Lung microvascular endothelial cell (primary cell): ENCODE results near the gene DAPK1. TPM values are rescaled to one million over a fixed set of nuclear protein-coding genes. Genes with fewer than 3 reads are reported as not detected.

Experiments
- DNase-seq, 2 donors: peaks; one replicate each; pipeline versions ENCODE4 v3.0.0 to v3.0.0-alpha.2; 2010; ENCODE audit warnings: low read depth in 2 of 2
- total RNA-seq: library from RNA; depleted of rRNA; stranded (reverse); fragments of >200 nt; gene quantifications from 2 replicates; pipeline ENCODE4 v1.2.1, GENCODE V29; 2014

Gene DAPK1
- total RNA-seq, 1 donor from 2014 or later, result 36.9 TPM

DNA sequence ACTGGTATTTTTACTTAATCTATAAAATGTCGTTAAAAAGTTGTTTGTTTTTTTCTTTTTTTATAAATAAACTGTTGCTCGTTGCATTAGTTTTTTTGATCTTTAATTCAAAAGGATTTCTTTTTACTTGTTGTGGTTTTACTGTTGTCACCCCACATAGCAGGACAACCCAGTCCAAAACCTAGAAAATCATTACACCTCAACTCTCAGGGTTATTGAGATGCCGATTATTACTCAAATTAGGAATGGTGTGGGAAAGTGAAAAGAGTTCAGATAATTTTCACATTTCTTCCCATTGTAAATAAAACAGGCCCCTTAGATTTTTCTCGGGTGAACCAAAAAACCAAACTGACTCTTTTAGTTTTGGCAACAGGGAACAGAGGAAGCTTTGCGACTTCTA, 210.9 kb downstream of the DAPK1 start:
- no peak for DNase-seq

DNA sequence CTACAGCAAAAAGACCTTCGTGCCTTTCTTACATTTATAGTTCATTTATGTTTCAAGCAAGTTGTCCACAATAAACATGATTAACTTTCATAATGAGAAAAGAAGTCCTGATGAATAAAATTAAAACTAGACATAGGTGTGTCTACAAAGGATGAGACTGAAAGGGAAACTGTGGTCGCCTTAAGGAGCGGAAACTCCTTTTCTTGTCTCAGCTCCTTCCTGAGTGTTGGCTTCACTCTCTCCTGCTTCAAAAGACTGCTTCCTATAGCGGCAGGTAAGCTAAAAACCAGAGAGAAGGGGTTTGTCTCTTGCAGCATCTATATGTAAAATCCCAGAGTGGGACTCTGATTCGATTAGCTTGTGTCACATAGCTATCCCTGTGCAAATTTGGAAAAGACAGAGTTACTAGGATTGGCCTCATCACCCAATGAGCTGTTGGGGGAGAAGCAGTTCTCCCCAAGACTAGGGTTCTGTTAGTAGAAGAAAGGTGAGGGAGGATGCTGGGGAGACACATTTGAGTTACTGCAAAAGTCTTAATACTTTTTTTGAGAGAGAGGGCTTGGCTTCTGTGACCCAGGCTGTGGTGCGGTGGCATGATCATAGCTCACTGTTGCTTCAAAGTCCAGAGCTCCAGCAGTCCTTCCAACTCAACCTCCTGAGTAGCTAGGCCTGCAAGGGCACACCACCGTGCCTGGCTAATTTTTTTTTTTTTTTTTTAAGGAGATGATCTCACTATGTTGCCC, 211.5 kb downstream of the DAPK1 start:
- no peak for DNase-seq

DNA sequence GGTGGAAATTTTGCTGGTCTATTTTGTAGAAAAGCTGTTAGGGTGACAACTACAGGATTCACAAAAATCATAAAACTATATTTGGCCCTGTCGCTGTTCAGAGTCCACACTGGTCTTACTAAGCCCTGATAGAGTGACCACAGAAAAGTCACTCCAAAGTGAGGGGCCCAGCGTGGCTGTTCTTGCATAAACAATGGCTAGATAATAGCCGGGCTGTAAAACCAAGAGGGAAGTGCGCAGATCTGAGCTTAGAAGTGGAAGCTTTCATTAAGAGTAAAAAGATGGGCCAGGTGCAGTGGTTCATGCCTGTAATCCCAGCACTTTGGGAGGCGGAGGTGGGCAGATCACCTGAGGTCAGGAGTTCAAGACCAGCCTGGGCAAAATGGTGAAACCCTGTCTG, 212.8 kb downstream of the DAPK1 start:
- no peak for DNase-seq

DNA sequence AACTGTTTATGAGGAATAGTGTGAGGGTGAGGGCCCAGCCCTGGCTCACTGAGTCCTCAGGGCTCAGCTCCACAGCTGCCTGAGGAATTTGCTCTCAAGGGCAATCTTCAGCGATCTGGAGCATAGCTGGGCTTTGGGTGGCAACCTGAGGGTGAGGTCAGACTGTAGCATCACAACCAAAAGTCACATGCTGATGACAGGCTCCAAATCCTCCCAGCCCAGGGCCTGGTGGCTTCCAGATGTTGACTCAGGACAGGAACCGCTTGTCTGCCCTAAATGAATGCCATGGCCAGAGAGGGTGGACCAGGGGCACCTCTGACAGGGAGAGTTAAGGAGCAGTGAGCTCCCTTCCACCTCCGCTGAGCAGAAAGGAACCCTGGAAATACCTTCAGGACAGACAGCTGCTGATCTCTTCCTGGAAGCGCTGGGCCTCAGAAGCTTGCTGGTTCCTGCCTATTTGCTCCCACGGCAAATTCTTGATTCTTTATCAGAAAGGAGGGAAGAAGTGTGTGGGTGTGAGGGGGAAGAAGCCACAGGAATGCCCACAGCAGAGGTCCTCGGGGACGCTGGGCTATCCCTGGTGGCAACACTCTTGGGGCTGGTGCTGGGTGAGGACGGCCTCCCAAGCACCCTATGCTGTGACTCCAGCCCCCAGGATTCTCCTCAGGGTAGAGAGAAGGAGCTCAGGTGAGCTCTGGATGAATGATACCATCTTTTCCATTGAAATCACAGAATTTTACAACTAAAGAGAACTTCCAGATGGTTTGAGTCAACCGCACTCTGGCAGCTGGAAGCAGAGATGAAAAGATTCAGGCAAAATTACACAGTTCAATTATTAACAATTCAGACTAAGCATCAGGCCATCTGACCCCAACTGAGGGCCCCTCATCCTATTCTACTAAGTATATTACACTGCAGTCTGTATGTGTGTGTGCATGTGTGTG, 214.5 kb downstream of the DAPK1 start:
- DNase-seq, result peak; percentile 33 to 56

DNA sequence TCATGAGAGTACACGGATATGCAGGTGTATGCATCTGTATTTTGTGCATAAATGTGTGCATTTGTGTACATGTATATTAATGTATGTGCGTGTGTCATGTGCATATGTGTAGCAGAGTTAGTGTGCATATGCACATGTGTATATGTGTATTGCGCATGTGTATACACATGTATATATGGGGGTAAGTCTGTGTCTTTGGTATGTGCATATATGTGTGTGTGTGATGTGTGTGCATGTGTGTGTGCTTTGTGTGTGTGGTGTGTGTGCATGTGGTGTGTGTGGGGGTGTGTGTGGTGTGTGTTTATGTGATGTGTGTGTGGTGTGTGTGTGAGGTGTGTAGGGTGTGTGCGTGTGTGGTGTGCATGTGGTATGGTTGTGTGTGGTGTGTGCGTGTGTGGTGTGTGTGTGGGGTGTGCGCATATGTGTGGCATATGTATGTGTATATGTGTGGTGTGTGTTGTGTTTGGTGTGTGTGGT, 215.2 kb downstream of the DAPK1 start:
- no peak for DNase-seq

DNA sequence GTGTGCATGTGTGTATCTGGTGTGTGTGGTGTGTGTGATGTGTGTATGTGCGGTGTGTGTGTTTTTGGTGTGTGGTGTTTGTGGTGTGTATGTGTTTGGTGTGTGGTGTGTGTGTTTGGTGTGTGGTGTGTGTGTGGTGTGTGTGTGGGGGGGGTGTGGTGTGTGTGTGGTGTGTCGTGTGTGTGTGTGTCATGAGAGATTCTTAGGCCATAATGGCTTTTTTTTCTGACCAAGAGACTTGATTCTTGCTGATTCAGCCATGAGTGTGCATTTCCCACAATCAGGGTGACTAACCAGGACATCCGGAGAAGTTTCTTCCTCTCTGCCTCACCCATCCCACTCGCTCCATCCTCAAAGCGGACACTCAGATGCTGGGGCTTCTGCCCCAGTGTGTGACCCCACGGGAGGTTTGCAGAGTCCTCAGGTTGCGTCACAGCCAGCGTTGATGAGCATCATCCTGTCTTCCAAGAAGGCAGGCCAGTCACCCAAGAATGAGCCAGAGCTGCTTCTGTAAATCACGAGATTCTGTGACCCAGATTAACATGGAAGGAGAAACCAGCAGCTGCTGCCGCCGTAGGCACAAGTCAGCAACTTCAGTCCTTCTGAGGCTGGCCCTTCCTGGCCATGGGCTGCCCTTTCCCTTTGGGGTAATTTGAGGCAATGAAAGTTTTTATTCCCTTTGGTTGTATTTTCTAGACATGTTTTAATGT, 215.8 kb downstream of the DAPK1 start:
- DNase-seq, result peak; percentile 87 to 93

DNA sequence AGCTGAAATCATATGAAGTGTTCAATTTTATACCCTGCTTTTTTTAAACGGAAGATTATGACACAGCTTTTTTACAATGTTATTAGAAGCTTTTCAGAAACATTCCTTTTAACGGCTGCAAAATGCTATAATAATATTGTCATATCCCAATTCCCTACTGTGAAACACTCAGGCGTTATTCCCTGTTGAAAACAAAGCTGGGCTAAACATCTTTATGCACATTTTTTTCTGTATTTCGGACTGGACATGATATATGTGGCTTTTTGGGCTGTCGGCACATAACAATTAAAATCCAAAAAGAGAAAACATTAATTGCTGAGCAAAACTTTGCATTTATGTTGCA, 216.3 kb downstream of the DAPK1 start:
- peak in 1 of 2 donors; percentile 68 for DNase-seq

DNA sequence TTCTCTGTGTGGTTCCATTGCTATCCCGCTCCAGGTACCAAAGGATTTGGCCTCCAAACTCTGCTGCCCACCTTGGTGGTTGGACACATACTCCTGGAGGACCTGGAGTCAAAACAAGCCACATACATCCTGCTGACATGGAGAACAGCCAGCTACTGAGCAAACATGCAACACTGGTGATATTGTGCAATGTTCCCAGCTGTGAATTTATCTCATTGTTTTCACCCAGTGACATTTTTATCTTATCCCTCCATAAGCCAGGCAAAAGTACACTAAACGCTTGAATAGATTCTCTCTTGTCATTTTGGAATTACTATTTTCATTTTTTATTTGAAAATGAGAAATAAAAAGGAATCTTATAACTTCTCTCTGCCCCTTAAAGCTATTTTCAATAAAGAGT, 217.2 kb downstream of the DAPK1 start:
- peak; percentile 49 to 96 for DNase-seq

DNA sequence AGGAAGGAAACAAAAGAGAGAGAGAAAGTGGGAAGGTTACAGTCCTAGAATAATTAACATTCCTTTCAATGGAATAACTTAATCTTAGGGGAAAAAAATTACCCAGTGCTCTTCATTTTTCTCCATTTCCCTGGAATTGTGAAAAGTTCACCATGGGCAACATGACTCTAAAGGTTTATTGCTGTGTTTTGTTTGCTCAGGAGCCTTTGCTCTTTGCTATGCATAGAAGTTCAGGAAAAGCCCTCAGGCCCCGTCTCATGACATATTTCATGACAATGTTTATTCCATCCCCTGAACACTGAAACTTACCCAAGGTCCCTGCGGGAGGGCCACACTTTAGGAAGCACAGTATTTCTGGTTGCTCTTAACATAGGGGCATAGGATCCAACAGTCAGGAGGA, 218.5 kb downstream of the DAPK1 start:
- DNase-seq, result peak in 1 of 2 donors; percentile 94

DNA sequence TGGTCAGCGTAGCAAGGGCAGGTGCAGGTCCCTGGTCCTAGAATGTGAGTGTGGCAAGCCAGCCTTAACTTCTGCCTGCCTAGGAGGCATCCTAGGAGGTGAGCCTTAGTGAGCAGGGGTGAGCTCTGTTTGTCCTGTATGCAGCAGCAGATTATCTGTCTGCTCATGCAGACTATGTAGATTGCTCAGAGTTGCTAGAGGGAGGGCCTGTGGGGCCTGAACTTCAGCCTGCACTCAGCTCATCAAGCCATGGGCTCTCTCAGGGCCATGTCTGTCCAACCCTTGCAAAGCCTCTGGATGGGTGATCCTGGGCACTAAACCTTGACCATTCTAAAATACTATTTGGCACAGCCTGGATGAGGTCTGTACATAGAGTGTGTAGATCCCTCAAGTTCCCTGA, 219.8 kb downstream of the DAPK1 start:
- DNase-seq, result no peak

DNA sequence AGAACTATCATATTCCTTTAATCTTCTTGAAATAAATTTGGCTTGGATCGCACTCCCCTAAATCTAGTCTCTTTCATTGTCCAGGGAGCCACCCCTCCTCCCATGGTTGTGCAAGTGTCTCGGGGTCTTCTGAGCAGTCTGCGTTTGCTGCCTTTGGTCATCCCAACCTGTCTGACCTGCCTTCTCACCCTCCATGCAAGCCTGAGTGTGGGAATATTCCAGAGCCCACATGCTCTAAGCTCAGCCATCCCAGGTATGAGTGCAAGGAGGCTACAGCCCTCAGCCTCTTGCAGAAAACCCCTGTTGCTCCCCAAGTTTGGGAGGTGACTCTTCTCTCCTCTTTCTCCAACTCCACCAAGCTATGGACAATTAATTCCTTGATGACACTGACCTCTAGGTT, 220.6 kb downstream of the DAPK1 start:
- no peak for DNase-seq

DNA sequence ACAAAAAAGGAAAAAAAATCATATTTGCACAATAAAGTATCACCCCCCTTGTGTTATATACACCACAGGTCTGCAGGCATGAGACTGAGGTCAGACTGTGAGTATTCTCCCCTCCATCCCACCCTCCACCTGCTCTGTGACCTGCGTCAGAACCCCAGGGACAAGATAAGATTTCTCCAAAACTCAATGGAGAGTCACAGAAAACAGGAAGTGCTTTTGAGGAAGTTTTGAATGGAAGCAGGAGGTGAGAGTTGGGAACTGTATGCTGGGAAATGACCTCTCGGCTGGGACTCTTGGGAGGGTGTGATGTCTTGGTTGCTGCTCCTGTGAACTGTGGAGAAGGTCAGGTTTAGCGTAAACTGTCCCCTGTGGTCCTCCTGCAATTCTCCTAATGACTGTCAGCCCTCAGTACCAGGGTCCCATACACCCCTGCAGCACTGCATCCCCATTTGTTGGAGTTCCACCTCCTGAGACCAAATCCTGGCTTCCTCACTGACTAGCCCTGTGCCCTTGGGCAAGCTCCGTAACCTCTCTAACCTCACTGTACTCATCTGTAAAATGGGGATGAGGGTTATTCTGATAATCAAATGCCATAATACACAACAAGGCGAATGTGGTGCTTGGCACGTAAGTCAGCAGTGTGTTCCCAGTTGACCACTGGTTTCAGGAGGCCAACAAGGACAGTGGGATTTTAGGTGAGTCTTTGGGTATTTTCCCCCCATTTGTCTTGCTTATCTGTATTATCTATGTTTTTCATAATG, 221.4 kb downstream of the DAPK1 start:
- no peak for DNase-seq

DNA sequence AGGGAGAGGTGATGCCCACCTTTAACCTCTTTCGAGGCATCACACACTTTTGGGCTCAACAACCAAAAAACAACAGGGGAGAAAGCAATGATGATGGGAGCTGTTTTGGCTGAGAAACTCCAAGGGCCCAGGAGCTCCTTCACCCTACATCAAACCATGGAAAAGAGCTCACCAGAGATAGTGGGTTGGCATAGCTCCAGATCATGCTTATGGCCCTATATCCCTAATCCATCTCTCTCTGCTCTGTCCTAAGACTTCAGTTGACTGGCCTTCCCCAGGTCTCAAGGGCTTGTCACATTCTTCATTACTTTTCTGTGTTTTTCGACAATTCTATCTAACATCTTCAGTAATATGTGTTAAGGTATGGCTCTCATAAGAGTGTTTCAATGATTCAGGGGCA, 222.5 kb downstream of the DAPK1 start:
- DNase-seq, result no peak

DNA sequence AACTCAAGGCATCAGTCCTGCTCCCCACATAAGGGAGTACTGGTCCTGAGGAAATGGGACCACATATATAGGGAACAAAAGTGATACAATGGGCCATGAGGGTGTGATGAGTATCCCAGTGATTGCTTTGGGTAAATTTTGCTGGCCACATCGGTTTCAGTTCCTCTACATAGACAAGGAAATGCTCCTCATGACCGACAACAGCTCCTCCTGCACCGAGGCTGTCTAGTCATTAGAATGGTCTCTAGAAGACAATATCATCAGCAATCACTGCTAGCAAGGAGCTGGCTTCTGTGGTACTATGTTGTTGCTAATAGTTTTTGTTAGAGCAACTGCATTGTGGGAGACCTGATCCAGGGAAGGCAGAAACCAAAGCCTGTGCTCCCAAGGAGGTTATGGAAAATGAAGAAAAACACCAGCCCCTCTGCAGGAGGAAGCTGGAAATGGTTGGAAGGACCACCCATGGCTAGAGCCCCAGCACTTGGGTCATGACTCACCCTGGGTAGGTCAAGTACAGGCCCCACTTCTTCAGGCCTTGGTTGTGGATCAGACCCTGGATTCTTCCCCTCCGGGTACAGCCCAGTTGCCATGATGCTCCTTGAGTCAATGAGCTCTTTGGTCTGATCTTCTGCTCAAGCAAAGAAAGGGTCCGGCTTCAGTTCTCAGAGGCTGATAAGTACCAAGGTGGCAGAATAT, 224.9 kb downstream of the DAPK1 start:
- no peak for DNase-seq

DNA sequence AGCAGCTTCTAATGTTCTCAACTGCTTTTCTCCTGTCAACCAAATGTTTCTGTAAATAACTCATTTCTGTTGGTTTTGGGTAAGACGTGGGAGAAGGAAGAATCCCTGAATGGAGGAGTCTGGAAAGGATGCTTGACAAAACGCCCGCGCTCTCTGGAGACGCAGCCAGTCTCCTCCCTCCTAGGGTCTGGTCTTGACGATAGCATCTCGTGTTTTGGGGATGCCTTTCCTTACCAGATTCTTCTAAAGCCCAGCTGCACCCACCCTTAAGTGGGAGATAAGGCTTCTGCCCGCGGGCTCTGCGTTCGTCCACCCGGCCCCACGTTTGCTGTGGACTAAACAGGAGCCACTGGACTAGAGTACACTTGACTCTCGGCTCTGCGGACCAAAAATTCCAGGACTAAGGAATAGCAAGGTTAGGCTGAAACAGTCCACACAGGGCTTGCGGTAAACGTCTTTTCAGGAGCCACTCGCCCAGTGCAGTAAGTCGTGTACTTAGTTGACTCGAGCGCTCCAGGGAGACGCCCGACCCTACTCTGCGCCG, 227.8 kb downstream of the DAPK1 start:
- DNase-seq, result no peak

DNA sequence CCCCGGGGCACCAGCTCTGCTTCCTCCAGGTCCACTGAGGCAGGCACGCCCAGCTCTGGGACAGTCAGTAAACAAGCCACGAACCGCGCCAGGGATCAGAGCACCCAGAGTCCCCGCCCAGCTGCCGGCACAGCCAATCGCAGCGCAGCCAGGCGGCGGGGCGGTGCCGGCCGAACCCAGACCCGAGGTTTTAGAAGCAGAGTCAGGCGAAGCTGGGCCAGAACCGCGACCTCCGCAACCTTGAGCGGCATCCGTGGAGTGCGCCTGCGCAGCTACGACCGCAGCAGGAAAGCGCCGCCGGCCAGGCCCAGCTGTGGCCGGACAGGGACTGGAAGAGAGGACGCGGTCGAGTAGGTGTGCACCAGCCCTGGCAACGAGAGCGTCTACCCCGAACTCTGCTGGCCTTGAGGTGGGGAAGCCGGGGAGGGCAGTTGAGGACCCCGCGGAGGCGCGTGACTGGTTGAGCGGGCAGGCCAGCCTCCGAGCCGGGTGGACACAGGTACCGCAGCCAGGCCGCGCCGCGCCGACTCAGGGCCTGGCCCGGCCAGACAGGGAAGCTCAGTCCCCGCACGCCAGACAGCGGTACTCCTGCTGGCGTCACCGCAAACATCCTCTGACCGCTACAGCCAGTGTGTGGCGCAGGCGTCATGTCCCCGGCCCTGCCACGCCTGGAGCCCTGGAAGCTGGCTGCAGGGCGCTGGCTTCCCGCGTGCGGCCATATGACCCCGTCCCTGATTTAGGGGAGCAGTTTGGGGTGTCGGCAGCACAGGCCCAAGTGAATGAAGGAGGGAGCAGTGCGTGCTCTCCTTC, 228.4 kb downstream of the DAPK1 start, which contains the start of gene CTSL:
CTSL (plus strand) TSS at position 220 of the 810 bp plus-strand sequence. CDS start 1,485 bp downstream, outside the sequence.
- peak; percentile 86 to 94 for DNase-seq

DNA sequence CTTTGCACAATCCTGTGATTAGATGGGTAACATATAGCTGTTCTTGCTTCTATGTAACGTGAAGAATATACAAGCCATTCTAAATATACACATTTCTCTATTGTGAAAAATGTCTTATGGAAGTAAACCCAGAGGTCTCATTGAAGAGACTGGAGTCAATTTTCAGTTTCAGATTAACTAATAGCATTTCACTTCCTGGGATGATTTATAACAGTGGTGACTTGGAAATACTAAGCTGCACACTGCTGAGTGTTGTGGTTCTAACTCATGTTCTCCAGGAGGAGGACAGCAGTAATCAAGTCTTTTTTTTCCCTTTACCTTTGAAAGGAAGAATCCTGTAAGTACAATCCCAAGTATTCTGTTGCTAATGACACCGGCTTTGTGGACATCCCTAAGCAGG, 231.6 kb downstream of the DAPK1 start:
- DNase-seq, result no peak

DNA sequence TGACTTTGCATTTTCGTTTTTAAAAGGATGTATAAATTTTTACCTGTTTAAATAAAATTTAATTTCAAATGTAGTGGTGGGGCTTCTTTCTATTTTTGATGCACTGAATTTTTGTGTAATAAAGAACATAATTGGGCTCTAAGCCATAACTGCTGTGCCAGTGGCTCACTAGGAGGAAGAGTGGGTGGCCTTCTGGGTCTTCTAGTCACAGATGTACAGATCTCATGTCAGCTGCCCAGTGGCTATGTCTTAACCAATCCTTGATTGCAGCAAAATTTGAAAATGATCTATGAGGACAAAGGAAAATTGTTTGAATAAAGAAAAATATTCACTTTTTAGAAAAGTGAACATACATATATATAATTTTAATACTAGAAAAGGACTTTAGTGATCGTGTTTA, 233.7 kb downstream of the DAPK1 start:
- no peak for DNase-seq

DNA sequence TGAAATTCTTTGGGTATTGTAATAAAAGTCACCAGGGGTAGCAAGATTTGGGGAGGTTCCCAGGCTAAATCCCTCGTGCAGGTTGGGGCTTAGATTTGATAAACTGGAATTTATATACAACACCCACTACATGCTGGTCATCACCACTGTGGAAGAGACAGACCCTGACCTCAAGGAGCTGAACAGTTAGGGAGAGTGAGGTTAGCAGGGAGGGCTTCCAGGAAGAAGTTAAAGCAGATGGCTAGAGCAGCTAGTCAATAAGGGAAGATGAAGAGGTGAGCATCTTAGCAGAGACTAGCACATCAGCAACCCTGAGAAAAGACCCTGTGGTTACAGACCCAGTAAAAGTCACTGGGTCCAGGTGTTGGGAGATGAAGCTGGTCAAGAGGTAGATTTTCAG, 234.7 kb downstream of the DAPK1 start:
- DNase-seq, result no peak
